IMR-90 (cell line): ENCODE data around the gene ALKAL2. TPM values are rescaled to one million over a fixed set of nuclear protein-coding genes. Genes with fewer than 3 reads are reported as not detected.

ENCODE experiments used
- ATAC-seq: fragments of 200-7000 bp; cut with Tn5 transposase; 2 replicates; pipeline ENCODE4 v1.9.1; 2020; ENCODE audit warnings: low read depth, mild to moderate bottlenecking, moderate library complexity
- BruUV-seq: library from RNA; stranded (reverse); fragments of 400-500 nt; replicated peaks from 2 replicates; lab custom pipeline; 2021; lab: Mats Ljungman, UMichigan
- CTCF ChIA-PET: fragments of 300-600 bp; formaldehyde crosslinking; extraction: SDS; loops from one replicate; lab custom pipeline; 2021; ENCODE audit warnings: antibody characterized with exemption; lab: Yijun Ruan, JAX
- POLR2A ChIA-PET: fragments of 300-600 bp; sonication (Branson Sonifier 250); formaldehyde crosslinking; loops from one replicate; lab custom pipeline; 2022; ENCODE audit warnings: antibody characterized with exemption; ENCODE audit not compliant: unreplicated experiment; lab: Charles Lee
- DNase-seq: peaks from one replicate; pipeline ENCODE4 v3.0.0; 2013
- H2AFZ ChIP-seq: replicated peaks from 2 replicates; pipeline ENCODE3; 2013; ENCODE audit warnings: low read length, mild to moderate bottlenecking; ENCODE audit not compliant: poor library complexity
- H2AK5ac ChIP-seq: 2 replicates; pipeline ENCODE4 v1.6.1; 2013; ENCODE audit warnings: low read depth, low read length, inconsistent platforms
- H2AK9ac ChIP-seq: replicated peaks from 2 replicates; pipeline ENCODE3; 2013; ENCODE audit warnings: mild to moderate bottlenecking, low read depth, low read length, moderate library complexity; ENCODE audit not compliant: poor library complexity
- H2BK120ac ChIP-seq: 2 replicates; pipeline ENCODE4 v1.6.1; 2013; ENCODE audit warnings: low read depth, low read length, inconsistent platforms
- H2BK15ac ChIP-seq: 3 replicates; pipeline ENCODE4 v1.6.1; 2013; ENCODE audit warnings: low read depth, low read length, inconsistent platforms
- H2BK20ac ChIP-seq: 2 replicates; pipeline ENCODE4 v1.6.1; 2013; ENCODE audit warnings: low read depth, mild to moderate bottlenecking, inconsistent platforms, low read length, moderate library complexity
- H2BK5ac ChIP-seq: 2 replicates; pipeline ENCODE4 v1.6.1; 2013; ENCODE audit warnings: mild to moderate bottlenecking, low read depth, low read length, inconsistent platforms; ENCODE audit not compliant: poor library complexity, severe bottlenecking
- H3K14ac ChIP-seq: replicated peaks from 2 replicates; pipeline ENCODE4 v1.6.1; 2013; ENCODE audit warnings: low read depth, low read length, inconsistent platforms
- H3K18ac ChIP-seq: 2 replicates; pipeline ENCODE4 v1.6.1; 2013; ENCODE audit warnings: low read depth, low read length, control low read depth
- H3K23ac ChIP-seq: 2 replicates; pipeline ENCODE4 v1.6.1; 2013; ENCODE audit warnings: low read depth, low read length, inconsistent platforms
- H3K27ac ChIP-seq: 2 replicates; pipeline ENCODE4 v1.5.1; 2013; ENCODE audit warnings: mild to moderate bottlenecking, control low read depth, low read length; ENCODE audit not compliant: insufficient read depth
- H3K27me3 ChIP-seq: 2 replicates; pipeline ENCODE4 v1.6.1; 2013; ENCODE audit warnings: low read length; ENCODE audit not compliant: control insufficient read depth, insufficient read depth
- H3K36me3 ChIP-seq: 2 replicates; pipeline ENCODE4 v1.6.1; 2013; ENCODE audit warnings: low read length, mixed read lengths; ENCODE audit not compliant: control insufficient read depth, insufficient read depth
- H3K4ac ChIP-seq: 2 replicates; pipeline ENCODE4 v1.6.1; 2013; ENCODE audit warnings: low read depth, low read length, inconsistent platforms
- H3K4me1 ChIP-seq: 2 replicates; pipeline ENCODE4 v1.6.1; 2013; ENCODE audit warnings: low read length, mixed read lengths; ENCODE audit not compliant: control insufficient read depth, insufficient read depth
- H3K4me2 ChIP-seq: 2 replicates; pipeline ENCODE4 v1.6.1; 2013; ENCODE audit warnings: low read depth, mild to moderate bottlenecking, control low read depth, low read length, moderate library complexity
- H3K4me3 ChIP-seq: 2 replicates; pipeline ENCODE4 v1.5.1; 2013; ENCODE audit warnings: low read depth, mild to moderate bottlenecking, control low read depth, low read length, moderate library complexity; ENCODE audit not compliant: insufficient read depth
- H3K56ac ChIP-seq: 2 replicates; pipeline ENCODE4 v1.6.1; 2013; ENCODE audit warnings: low read length, inconsistent platforms; ENCODE audit not compliant: insufficient read depth; ENCODE audit errors: extremely low read depth
- H3K79me1 ChIP-seq, 2 experiments: 2 replicates each; pipeline ENCODE4 v1.6.1; 2013; ENCODE audit warnings: low read length in 2 of 2, inconsistent platforms in 1 of 2, low read depth in 1 of 2
- H3K9ac ChIP-seq: 2 replicates; pipeline ENCODE4 v1.6.1; 2013; ENCODE audit warnings: low read depth, low read length, control low read depth
- H3K9me1 ChIP-seq: 2 replicates; pipeline ENCODE4 v1.6.1; 2013; ENCODE audit warnings: low read length, inconsistent platforms; ENCODE audit not compliant: insufficient read depth
- H3K9me3 ChIP-seq: 2 replicates; pipeline ENCODE4 v1.6.1; 2013; ENCODE audit warnings: low read length; ENCODE audit not compliant: control insufficient read depth, insufficient read depth
- H4K20me1 ChIP-seq: 2 replicates; pipeline ENCODE4 v1.6.1; 2013; ENCODE audit warnings: low read length, inconsistent platforms; ENCODE audit not compliant: insufficient read depth
- H4K5ac ChIP-seq: 2 replicates; pipeline ENCODE4 v1.6.1; 2013; ENCODE audit warnings: mild to moderate bottlenecking, low read depth, low read length, control low read depth
- H4K8ac ChIP-seq, 2 experiments: 2 replicates each; pipeline ENCODE4 v1.6.1; 2013; ENCODE audit warnings: low read depth in 2 of 2, low read length in 2 of 2, control low read depth in 1 of 2, inconsistent platforms in 1 of 2
- H4K91ac ChIP-seq: 2 replicates; pipeline ENCODE4 v1.6.1; 2013; ENCODE audit warnings: low read depth, low read length, inconsistent platforms; ENCODE audit not compliant: insufficient read depth
- BHLHE40 ChIP-seq: fragments of 150-350 bp; IDR thresholded peaks from 2 replicates; pipeline ENCODE4 v1.6.1; 2016; ENCODE audit warnings: mild to moderate bottlenecking, low read depth, low read length
- CEBPB ChIP-seq: IDR thresholded peaks from 2 replicates; pipeline ENCODE4 v1.6.1; 2012; ENCODE audit warnings: low read depth, low read length, improper control_type of control experiment
- CTCF ChIP-seq: conservative IDR thresholded peaks from 2 replicates; pipeline ENCODE4 v1.5.1; 2012; ENCODE audit warnings: mild to moderate bottlenecking, low read depth, low read length, improper control_type of control experiment
- ELK1 ChIP-seq: fragments of 150-350 bp; IDR thresholded peaks from 2 replicates; pipeline ENCODE4 v1.6.1; 2016; ENCODE audit warnings: low read depth, mild to moderate bottlenecking, low read length, moderate library complexity, borderline replicate concordance
- FOS ChIP-seq: fragments of 150-350 bp; IDR thresholded peaks from 2 replicates; pipeline ENCODE4 v1.6.1; 2016; ENCODE audit warnings: low read depth, low read length
- MXI1 ChIP-seq: IDR thresholded peaks from 2 replicates; pipeline ENCODE4 v1.6.1; 2012; ENCODE audit warnings: low read depth, mild to moderate bottlenecking, low read length, moderate library complexity, borderline replicate concordance
- POLR2A ChIP-seq: IDR thresholded peaks from 2 replicates; pipeline ENCODE4 v1.6.1; 2012; ENCODE audit warnings: mild to moderate bottlenecking, low read depth, low read length
- RAD21 ChIP-seq: IDR thresholded peaks from 2 replicates; pipeline ENCODE4 v1.6.1; 2012; ENCODE audit warnings: low read length, improper control_type of control experiment
- RCOR1 ChIP-seq: IDR thresholded peaks from 2 replicates; pipeline ENCODE4 v1.6.1; 2012; ENCODE audit warnings: mild to moderate bottlenecking, low read length, improper control_type of control experiment; ENCODE audit not compliant: insufficient replicate concordance
- WGBS, 2 experiments: methylation state at CpG; one replicate each; pipeline versions ENCODE4 v1.1.5 to v1.1.7; 2013; ENCODE audit warnings: missing lambda C conversion rate in 2 of 2; ENCODE audit not compliant: insufficient read length in 1 of 2; ENCODE audit errors: extremely low coverage in 2 of 2; 5-methylcytosine and 5-hydroxymethylcytosine counted together
- dilution Hi-C: fragments of 300-500 bp; cut with HindIII; formaldehyde crosslinking; loops from one replicate; pipeline ENCODE4 v1.14.3; 2018; ENCODE audit warnings: low sequenced_read_pairs; ENCODE audit not compliant: unreplicated experiment
- in situ Hi-C: fragments of 300-500 bp; cut with MboI; formaldehyde crosslinking; loops from 3 replicates; pipeline ENCODE4 v1.14.3; 2019; ENCODE audit warnings: low sequenced_read_pairs, inconsistent platforms, mixed read lengths
- intact Hi-C: fragments of 100-400 bp; cut with micrococcal nuclease; formaldehyde crosslinking; loops from 2 replicates; pipeline ENCODE4 v1.10.0; 2022
- polyA plus RNA-seq, 3 experiments: library from polyadenylated mRNA; depleted of rRNA; stranded (reverse); fragments of >200 nt; gene quantifications; 2 replicates each; pipeline ENCODE4 v1.2.3, GENCODE V29; 2012; ENCODE audit warnings: low replicate concordance in 1 of 3
- total RNA-seq: library from RNA; depleted of rRNA; stranded (reverse); fragments of >200 nt; gene quantifications from 2 replicates; pipeline ENCODE4 v1.2.3, GENCODE V29; 2012
- TF ChIP-seq, protein P1 (sequence below): fragments of 150-350 bp; IDR thresholded peaks from 2 replicates; pipeline ENCODE4 v1.6.1; 2017; ENCODE audit warnings: mild to moderate bottlenecking, antibody characterized with exemption, low read length, low read depth

Gene ALKAL2
- total and polyA plus RNA-seq, 2 of the 4 experiments (the other 2 are of a cell fraction): not detected

DNA sequence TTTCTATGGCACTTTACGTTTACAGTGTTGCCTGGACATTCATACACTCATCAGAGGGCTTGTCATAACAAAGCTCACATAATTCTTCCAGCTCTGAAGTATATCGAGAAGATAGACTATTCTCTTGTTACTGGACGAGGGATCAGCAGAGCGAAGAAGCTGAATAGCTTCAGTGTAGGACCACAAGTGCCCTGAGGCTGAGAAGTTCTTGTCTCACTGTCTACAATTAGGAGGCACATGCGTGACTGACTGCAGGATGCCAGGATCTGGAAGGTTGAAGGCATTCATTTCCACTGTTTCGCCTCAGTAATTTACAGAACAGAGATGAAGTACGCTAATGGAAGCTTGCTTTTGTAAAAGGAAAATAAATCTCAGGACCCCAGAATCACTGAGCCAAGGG is 33.6 kb downstream of the ALKAL2 start:
- Histone ChIP-seq H3K4me3 (no peak overlapping the region), H2BK15ac (no peak overlapping the region), H3K56ac (no peak overlapping the region), H3K9me3 (no peaks in the 10 kb centered on the region), H2AFZ (no peak overlapping the region), H2BK20ac (no peak overlapping the region), H3K23ac (no peak overlapping the region), H3K14ac (no peak overlapping the region; the same call in 1 of the 2 replicates), H3K4ac (no peak overlapping the region), H3K9me1 (no peaks in the 10 kb centered on the region), H4K5ac (no peak overlapping the region), H3K79me1 (peaks cover 3% of the 10 kb centered on the region in 2 experiments; a peak in 2 of 4 replicates), H3K27me3 (no peaks in the 10 kb centered on the region), H3K4me2 (no peak overlapping the region), H3K9ac (no peak overlapping the region), H3K18ac (no peak overlapping the region), H2AK9ac (no peak overlapping the region), H4K8ac (no peak overlapping the region), H4K20me1 (no peaks in the 10 kb centered on the region), H3K4me1 (no peaks in the 10 kb centered on the region), H2BK120ac (no peak overlapping the region), H2AK5ac (no peak overlapping the region), H3K36me3 (peaks cover 12% of the 10 kb centered on the region), H2BK5ac (no peak overlapping the region), H3K27ac (no peak overlapping the region), H4K91ac (no peak overlapping the region)
- DNase-seq: no peak
- dilution Hi-C loops (no loop called here), intact Hi-C loops (no loop called here), in situ Hi-C loops (no loop called here)
- TF ChIP-seq BHLHE40: no peak
- TF ChIP-seq, protein P1, sequence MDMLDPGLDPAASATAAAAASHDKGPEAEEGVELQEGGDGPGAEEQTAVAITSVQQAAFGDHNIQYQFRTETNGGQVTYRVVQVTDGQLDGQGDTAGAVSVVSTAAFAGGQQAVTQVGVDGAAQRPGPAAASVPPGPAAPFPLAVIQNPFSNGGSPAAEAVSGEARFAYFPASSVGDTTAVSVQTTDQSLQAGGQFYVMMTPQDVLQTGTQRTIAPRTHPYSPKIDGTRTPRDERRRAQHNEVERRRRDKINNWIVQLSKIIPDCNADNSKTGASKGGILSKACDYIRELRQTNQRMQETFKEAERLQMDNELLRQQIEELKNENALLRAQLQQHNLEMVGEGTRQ: no peak
- no peak for TF ChIP-seq ELK1
- no peak for TF ChIP-seq RCOR1
- TF ChIP-seq POLR2A: no peak
- no peak for TF ChIP-seq RAD21
- TF ChIP-seq MXI1: no peak
- no peak for TF ChIP-seq FOS
- TF ChIP-seq CTCF: no peak
- TF ChIP-seq CEBPB: no peak
- ATAC-seq: no peak
- POLR2A ChIA-PET: interaction anchor here (0.5 kb wide), 1 partner anchor 1533 kb away, joined by 3 read pairs; no protein-coding TSS in a partner anchor
- 87% methylated on average over 2 of the region's 7 CpGs; no CpG with 5 or more reads in 1 of the 2 experiments for WGBS, 2 experiments
- no TSS peak for BruUV-seq
- CTCF ChIA-PET: no interaction called here
